ENCODE measurements around the gene CYB561D1.

The CYB561D1 gene

DNA sequence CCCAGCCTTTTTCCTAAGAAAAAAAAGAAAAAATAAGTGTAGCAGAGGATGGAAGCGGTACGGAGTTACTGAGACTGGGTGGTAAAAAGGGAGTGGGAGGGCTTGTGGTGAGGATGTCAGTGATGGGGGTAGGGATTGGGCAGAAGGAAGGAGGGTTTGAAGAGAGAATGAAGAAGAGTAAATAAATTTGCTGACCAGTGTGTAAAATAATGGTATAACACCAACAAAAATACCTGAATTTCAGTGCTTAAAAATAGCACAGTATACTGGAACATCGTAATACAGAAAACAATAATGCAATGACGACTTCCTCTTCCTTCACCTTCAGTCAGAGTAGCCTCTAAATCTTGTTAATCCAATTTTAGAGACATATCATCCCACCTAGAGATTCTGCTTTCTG lies 46.4 kb upstream of the CYB561D1 start:
- H3K79me2 ChIP-seq (ENCODE audit: insufficient read depth, low read length) = no peaks in the 10 kb centered on the region
- H2AFZ ChIP-seq (ENCODE audit: low read length) = no peak overlapping the region
- peaks cover 16% of the 10 kb centered on the region for H3K27me3 ChIP-seq (ENCODE audit: insufficient read depth, low read length, poor library complexity, severe bottlenecking)
- no peaks in the 10 kb centered on the region for H3K36me3 ChIP-seq (ENCODE audit: insufficient read depth, low read length)
- H3K9me2 ChIP-seq (replicated peaks; ENCODE audit: low read depth, low read length) = no peaks in the 10 kb centered on the region
- no peak overlapping the region for H3K4me3 ChIP-seq (ENCODE audit: low read length, poor library complexity, severe bottlenecking)
- TF ChIP-seq, protein P1, sequence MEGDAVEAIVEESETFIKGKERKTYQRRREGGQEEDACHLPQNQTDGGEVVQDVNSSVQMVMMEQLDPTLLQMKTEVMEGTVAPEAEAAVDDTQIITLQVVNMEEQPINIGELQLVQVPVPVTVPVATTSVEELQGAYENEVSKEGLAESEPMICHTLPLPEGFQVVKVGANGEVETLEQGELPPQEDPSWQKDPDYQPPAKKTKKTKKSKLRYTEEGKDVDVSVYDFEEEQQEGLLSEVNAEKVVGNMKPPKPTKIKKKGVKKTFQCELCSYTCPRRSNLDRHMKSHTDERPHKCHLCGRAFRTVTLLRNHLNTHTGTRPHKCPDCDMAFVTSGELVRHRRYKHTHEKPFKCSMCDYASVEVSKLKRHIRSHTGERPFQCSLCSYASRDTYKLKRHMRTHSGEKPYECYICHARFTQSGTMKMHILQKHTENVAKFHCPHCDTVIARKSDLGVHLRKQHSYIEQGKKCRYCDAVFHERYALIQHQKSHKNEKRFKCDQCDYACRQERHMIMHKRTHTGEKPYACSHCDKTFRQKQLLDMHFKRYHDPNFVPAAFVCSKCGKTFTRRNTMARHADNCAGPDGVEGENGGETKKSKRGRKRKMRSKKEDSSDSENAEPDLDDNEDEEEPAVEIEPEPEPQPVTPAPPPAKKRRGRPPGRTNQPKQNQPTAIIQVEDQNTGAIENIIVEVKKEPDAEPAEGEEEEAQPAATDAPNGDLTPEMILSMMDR (conservative IDR thresholded peaks at IDR 0.05; ENCODE audit: low read length) = no peak
- no peaks in the 10 kb centered on the region for H4K20me1 ChIP-seq (ENCODE audit: insufficient read depth, low read length, poor library complexity, severe bottlenecking)
- no peaks in the 10 kb centered on the region for H3K4me1 ChIP-seq (ENCODE audit: insufficient read depth, low read length, poor library complexity, severe bottlenecking)
- H3F3A ChIP-seq (ENCODE audit: low read depth) = no peaks in the 10 kb centered on the region
- no peaks in the 10 kb centered on the region for H3K9me3 ChIP-seq (ENCODE audit: insufficient read depth, low read depth, low read length)
- no peak overlapping the region for H3K9ac ChIP-seq (ENCODE audit: low read depth, low read length, poor library complexity, severe bottlenecking)
- no peak overlapping the region for H3K4me2 ChIP-seq (ENCODE audit: low read depth, low read length, poor library complexity, severe bottlenecking)

DNA sequence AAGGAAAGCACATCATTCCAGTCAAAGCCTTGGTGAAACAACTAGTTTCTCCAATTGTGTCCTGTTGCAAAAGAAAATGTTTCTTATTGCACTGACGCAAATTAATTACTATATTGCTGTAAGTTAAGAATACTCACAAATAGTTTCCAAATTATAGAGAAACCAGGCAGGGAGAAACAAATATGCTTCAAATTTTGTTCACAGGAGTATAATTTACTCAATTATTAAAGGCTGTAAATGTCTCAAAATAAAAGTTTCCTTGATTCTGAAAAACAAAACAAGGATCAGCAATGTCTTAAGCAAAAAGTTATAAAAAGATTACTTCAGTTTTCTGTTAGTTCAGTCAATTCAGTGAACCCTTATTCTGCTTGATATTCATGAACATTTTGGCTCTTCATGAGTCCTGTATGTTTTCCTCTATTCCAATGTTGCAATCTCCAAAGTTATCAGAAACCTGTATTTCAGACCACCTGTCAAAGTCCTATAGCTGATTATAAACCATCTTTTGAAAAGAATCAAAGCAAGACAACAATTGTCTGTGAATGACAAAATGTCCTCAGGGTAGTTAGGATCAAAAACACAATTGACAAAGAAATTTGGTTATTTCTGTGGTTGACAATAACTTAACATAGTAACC lies 39.3 kb upstream of the CYB561D1 start:
- no peak overlapping the region for H3K4me3 ChIP-seq (ENCODE audit: low read length, poor library complexity, severe bottlenecking)
- H4K20me1 ChIP-seq (ENCODE audit: insufficient read depth, low read length, poor library complexity, severe bottlenecking) = no peaks in the 10 kb centered on the region
- no peak overlapping the region for H3K9ac ChIP-seq (ENCODE audit: low read depth, low read length, poor library complexity, severe bottlenecking)
- peaks cover 12% of the 10 kb centered on the region for H3K9me3 ChIP-seq (ENCODE audit: insufficient read depth, low read depth, low read length)
- no peak for TF ChIP-seq EZH2phosphoT487 (IDR thresholded peaks at IDR 0.05; ENCODE audit: borderline replicate concordance)
- TF ChIP-seq, protein P1 (conservative IDR thresholded peaks at IDR 0.05; ENCODE audit: low read length) = no peak
- H3K36me3 ChIP-seq (ENCODE audit: insufficient read depth, low read length) = no peaks in the 10 kb centered on the region
- H3K4me1 ChIP-seq (ENCODE audit: insufficient read depth, low read length, poor library complexity, severe bottlenecking) = no peaks in the 10 kb centered on the region
- H3K4me2 ChIP-seq (ENCODE audit: low read depth, low read length, poor library complexity, severe bottlenecking) = no peak overlapping the region
- no peaks in the 10 kb centered on the region for H3K9me2 ChIP-seq (replicated peaks; ENCODE audit: low read depth, low read length)
- no peaks in the 10 kb centered on the region for H3K27me3 ChIP-seq (ENCODE audit: insufficient read depth, low read length, poor library complexity, severe bottlenecking)
- H3K79me2 ChIP-seq (ENCODE audit: insufficient read depth, low read length) = no peaks in the 10 kb centered on the region
- H3F3A ChIP-seq (ENCODE audit: low read depth) = no peaks in the 10 kb centered on the region
- no peak overlapping the region for H2AFZ ChIP-seq (ENCODE audit: low read length)

DNA sequence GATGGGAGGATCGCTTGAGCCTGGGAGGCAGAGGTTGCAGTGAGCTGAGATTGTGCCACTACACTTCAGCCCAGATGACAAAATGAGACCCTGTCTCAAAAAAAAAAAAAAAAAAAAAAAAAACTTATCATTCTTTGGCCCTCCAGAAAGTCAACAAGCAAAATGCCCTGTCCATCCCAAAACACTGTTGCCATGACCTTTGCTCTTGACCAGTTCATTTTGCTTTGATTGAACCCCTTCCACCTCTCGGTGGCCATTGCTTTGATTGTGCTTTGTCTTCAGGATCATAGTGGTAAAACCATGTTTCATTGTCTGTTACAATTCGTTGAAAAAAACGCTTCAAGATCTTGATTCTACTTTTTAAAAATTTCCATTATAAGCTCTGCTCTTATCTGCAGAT lies 36.1 kb upstream of the CYB561D1 start:
- Histone ChIP-seq H3K9me3 (ENCODE audit: insufficient read depth, low read depth, low read length) (peaks cover 12% of the 10 kb centered on the region), H3K9ac (ENCODE audit: low read depth, low read length, poor library complexity, severe bottlenecking) (no peak overlapping the region), H4K20me1 (ENCODE audit: insufficient read depth, low read length, poor library complexity, severe bottlenecking) (no peaks in the 10 kb centered on the region), H3K4me2 (ENCODE audit: low read depth, low read length, poor library complexity, severe bottlenecking) (no peak overlapping the region), H3F3A (ENCODE audit: low read depth) (no peaks in the 10 kb centered on the region), H3K4me1 (ENCODE audit: insufficient read depth, low read length, poor library complexity, severe bottlenecking) (no peaks in the 10 kb centered on the region), H3K79me2 (ENCODE audit: insufficient read depth, low read length) (no peaks in the 10 kb centered on the region), H3K9me2 (replicated peaks; ENCODE audit: low read depth, low read length) (no peaks in the 10 kb centered on the region), H2AFZ (ENCODE audit: low read length) (no peak overlapping the region), H3K27me3 (ENCODE audit: insufficient read depth, low read length, poor library complexity, severe bottlenecking) (no peaks in the 10 kb centered on the region), H3K4me3 (ENCODE audit: low read length, poor library complexity, severe bottlenecking) (no peak overlapping the region), H3K36me3 (ENCODE audit: insufficient read depth, low read length) (no peaks in the 10 kb centered on the region)
- no peak for TF ChIP-seq EZH2phosphoT487 (IDR thresholded peaks at IDR 0.05; ENCODE audit: borderline replicate concordance)
- TF ChIP-seq, protein P1 (conservative IDR thresholded peaks at IDR 0.05; ENCODE audit: low read length) = no peak

Measured in Loucy (cell line).